Ovary (tissue), 3 donors: Measurements from ENCODE around the gene CHCHD3.

Experiments
- POLR2A ChIP-seq: fragments of 450-650 bp; IDR thresholded peaks from one replicate; pipeline ENCODE4 v1.6.1; 2017; ENCODE audit warnings: antibody characterized with exemption, mild to moderate bottlenecking, moderate library complexity
- TF ChIP-seq, protein P1 (sequence below), 3 donors: fragments of 450-650 bp in 2 of 3; fragments of 200-600 bp in 1 of 3; IDR thresholded peaks; one replicate each; pipeline versions ENCODE4 v1.5.1 to v1.8.0; 2016 to 2022; ENCODE audit warnings: antibody characterized with exemption in 3 of 3, mild to moderate bottlenecking in 1 of 3
- donor health status: DM: no; HTN: no; CAD: no.

GRCh38 chr7:133052401-133052756 lies 29.5 kb downstream of the CHCHD3 start:
- TF ChIP-seq, protein P1, sequence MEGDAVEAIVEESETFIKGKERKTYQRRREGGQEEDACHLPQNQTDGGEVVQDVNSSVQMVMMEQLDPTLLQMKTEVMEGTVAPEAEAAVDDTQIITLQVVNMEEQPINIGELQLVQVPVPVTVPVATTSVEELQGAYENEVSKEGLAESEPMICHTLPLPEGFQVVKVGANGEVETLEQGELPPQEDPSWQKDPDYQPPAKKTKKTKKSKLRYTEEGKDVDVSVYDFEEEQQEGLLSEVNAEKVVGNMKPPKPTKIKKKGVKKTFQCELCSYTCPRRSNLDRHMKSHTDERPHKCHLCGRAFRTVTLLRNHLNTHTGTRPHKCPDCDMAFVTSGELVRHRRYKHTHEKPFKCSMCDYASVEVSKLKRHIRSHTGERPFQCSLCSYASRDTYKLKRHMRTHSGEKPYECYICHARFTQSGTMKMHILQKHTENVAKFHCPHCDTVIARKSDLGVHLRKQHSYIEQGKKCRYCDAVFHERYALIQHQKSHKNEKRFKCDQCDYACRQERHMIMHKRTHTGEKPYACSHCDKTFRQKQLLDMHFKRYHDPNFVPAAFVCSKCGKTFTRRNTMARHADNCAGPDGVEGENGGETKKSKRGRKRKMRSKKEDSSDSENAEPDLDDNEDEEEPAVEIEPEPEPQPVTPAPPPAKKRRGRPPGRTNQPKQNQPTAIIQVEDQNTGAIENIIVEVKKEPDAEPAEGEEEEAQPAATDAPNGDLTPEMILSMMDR (IDR thresholded peaks at IDR 0.05): no peak
- no peak for TF ChIP-seq POLR2A
